ENCODE data around the gene ATXN1.
"Not testable (repeated sequence)": the region's sequence is repeated elsewhere in the genome, so short reads cannot be mapped to it uniquely, and the experiment has no call there.

Gene ATXN1

GRCh38 chr6:16548121-16548520 is 213.1 kb downstream of the ATXN1 start:
- DNase-seq (ENCODE audit: extremely low read depth in 1 of 2, low read depth in 1 of 2) = no peak

GRCh38 chr6:16547587-16547986 is 213.7 kb downstream of the ATXN1 start:
- no peak for DNase-seq (ENCODE audit: extremely low read depth in 1 of 2, low read depth in 1 of 2)

- no peak for DNase-seq (ENCODE audit: extremely low read depth in 1 of 2, low read depth in 1 of 2)
These were observed 214.4 kb downstream of the ATXN1 start for GRCh38 chr6:16546861-16547260.

GRCh38 chr6:16545382-16545781 is 215.9 kb downstream of the ATXN1 start:
- DNase-seq (ENCODE audit: extremely low read depth in 1 of 2, low read depth in 1 of 2) = no peak

GRCh38 chr6:16544521-16544920 is 216.7 kb downstream of the ATXN1 start:
- DNase-seq (ENCODE audit: extremely low read depth in 1 of 2, low read depth in 1 of 2) = no peak

- DNase-seq (ENCODE audit: extremely low read depth in 1 of 2, low read depth in 1 of 2) = no peak
These were observed 217.3 kb downstream of the ATXN1 start for GRCh38 chr6:16544006-16544405.

- no peak for DNase-seq (ENCODE audit: extremely low read depth in 1 of 2, low read depth in 1 of 2)
These were observed 217.7 kb downstream of the ATXN1 start for GRCh38 chr6:16543521-16543920.

- DNase-seq (ENCODE audit: extremely low read depth in 1 of 2, low read depth in 1 of 2) = no peak
These were observed 219.2 kb downstream of the ATXN1 start for GRCh38 chr6:16542070-16542469.

GRCh38 chr6:16540804-16541752 is 220.2 kb downstream of the ATXN1 start:
- DNase-seq (ENCODE audit: extremely low read depth in 1 of 2, low read depth in 1 of 2) = no peak

GRCh38 chr6:16540383-16540782 is 220.9 kb downstream of the ATXN1 start:
- DNase-seq (ENCODE audit: extremely low read depth in 1 of 2, low read depth in 1 of 2) = not testable (repeated sequence)

- DNase-seq (ENCODE audit: extremely low read depth in 1 of 2, low read depth in 1 of 2) = no peak
These were observed 222.0 kb downstream of the ATXN1 start for GRCh38 chr6:16539086-16539931.

GRCh38 chr6:16535564-16535963 is 225.7 kb downstream of the ATXN1 start:
- no peak for DNase-seq (ENCODE audit: extremely low read depth in 1 of 2, low read depth in 1 of 2)

- DNase-seq (ENCODE audit: extremely low read depth in 1 of 2, low read depth in 1 of 2) = no peak
These were observed 227.5 kb downstream of the ATXN1 start for GRCh38 chr6:16533721-16534136.

GRCh38 chr6:16533210-16533609 is 228.1 kb downstream of the ATXN1 start:
- DNase-seq (ENCODE audit: extremely low read depth in 1 of 2, low read depth in 1 of 2) = no peak

GRCh38 chr6:16527691-16528090 is 233.6 kb downstream of the ATXN1 start:
- no peak for DNase-seq (ENCODE audit: extremely low read depth in 1 of 2, low read depth in 1 of 2)

- no peak for DNase-seq (ENCODE audit: extremely low read depth in 1 of 2, low read depth in 1 of 2)
These were observed 236.9 kb downstream of the ATXN1 start for GRCh38 chr6:16524380-16524707.

GRCh38 chr6:16523606-16524379 is 237.5 kb downstream of the ATXN1 start:
- DNase-seq (ENCODE audit: extremely low read depth in 1 of 2, low read depth in 1 of 2) = no peak

- no peak for DNase-seq (ENCODE audit: extremely low read depth in 1 of 2, low read depth in 1 of 2)
These were observed 238.3 kb downstream of the ATXN1 start for GRCh38 chr6:16522937-16523336.

- no peak for DNase-seq (ENCODE audit: extremely low read depth in 1 of 2, low read depth in 1 of 2)
These were observed 239.7 kb downstream of the ATXN1 start for GRCh38 chr6:16521528-16521927.

GRCh38 chr6:16519265-16520242 is 241.7 kb downstream of the ATXN1 start:
- DNase-seq (ENCODE audit: extremely low read depth in 1 of 2, low read depth in 1 of 2) = no peak

Data from activated CD8-positive, alpha-beta memory T cell treated with anti-CD3 and anti-CD28 coated beads for 1 hour (primary cell).